ENCODE measurements around the gene ERVFRD-1. TPM values are rescaled to one million over a fixed set of nuclear protein-coding genes. Genes with fewer than 3 reads are reported as not detected.
A peak's percentile ranks its signal among the peaks of the same experiment; 100 is the strongest.

Gene ERVFRD-1
- total and polyA plus RNA-seq, 2 of the 13 experiments (the other 11 are each of a cell fraction or from before 2014, with no cell fraction given), result not detected

DNA sequence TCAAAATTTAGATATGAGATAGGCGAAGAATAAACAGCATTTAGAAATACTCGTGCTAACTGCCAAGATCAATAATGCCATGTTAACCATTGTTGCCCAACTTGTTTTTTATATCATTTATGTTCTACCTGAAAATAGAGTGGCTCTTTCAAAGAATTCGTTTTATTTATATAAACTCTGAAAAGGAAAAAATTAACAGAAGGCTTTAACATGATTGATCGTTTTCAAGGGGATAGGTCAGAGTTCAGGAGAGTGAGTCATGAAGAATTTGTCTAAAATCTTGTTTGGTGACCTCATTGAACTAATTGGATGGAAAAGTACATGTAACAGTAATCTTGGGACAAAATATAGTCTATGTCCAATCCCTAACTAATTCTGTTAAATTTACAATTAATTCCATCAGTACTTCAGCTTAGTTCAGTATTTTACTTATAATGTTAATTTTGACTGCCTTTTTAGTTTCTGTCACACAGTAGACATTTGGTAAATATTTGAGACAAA, 56.3 kb downstream of the ERVFRD-1 start (continued):
- TF ChIP-seq PBX3 (CRISPR knock-in tag; IDR thresholded peaks at IDR 0.05; ENCODE audit: borderline replicate concordance) (no peak), NFE2L2 (IDR thresholded peaks at IDR 0.05; ENCODE audit: low read length) (no peak), ZNF407 (CRISPR knock-in tag; IDR thresholded peaks at IDR 0.05; ENCODE audit: not compliant biosample characterization) (no peak), NR2F6 (IDR thresholded peaks at IDR 0.05) (peak; percentile 96), NR2F6 (CRISPR knock-in tag; IDR thresholded peaks at IDR 0.05) (peak; percentile 93), ZNF639 (CRISPR knock-in tag; conservative IDR thresholded peaks at IDR 0.05) (no peak), ZFP37 (CRISPR knock-in tag; IDR thresholded peaks at IDR 0.05; ENCODE audit: borderline replicate concordance) (no peak)
- TF ChIP-seq, protein P1, sequence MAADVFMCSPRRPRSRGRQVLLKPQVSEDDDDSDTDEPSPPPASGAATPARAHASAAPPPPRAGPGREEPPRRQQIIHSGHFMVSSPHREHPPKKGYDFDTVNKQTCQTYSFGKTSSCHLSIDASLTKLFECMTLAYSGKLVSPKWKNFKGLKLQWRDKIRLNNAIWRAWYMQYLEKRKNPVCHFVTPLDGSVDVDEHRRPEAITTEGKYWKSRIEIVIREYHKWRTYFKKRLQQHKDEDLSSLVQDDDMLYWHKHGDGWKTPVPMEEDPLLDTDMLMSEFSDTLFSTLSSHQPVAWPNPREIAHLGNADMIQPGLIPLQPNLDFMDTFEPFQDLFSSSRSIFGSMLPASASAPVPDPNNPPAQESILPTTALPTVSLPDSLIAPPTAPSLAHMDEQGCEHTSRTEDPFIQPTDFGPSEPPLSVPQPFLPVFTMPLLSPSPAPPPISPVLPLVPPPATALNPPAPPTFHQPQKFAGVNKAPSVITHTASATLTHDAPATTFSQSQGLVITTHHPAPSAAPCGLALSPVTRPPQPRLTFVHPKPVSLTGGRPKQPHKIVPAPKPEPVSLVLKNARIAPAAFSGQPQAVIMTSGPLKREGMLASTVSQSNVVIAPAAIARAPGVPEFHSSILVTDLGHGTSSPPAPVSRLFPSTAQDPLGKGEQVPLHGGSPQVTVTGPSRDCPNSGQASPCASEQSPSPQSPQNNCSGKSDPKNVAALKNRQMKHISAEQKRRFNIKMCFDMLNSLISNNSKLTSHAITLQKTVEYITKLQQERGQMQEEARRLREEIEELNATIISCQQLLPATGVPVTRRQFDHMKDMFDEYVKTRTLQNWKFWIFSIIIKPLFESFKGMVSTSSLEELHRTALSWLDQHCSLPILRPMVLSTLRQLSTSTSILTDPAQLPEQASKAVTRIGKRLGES (CRISPR knock-in tag; IDR thresholded peaks at IDR 0.05; ENCODE audit: borderline replicate concordance), result no peak
- TF ChIP-seq, protein P2, sequence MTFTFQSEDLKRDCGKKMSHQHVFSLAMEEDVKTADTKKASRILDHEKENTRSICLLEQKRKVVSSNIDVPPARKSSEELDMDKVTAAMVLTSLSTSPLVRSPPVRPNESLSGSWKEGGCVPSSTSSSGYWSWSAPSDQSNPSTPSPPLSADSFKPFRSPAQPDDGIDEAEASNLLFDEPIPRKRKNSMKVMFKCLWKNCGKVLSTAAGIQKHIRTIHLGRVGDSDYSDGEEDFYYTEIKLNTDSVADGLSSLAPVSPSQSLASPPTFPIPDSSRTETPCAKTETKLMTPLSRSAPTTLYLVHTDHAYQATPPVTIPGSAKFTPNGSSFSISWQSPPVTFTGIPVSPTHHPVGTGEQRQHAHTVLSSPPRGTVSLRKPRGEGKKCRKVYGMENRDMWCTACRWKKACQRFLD (CRISPR knock-in tag; IDR thresholded peaks at IDR 0.05; ENCODE audit: borderline replicate concordance), result no peak
- TF ChIP-seq, protein P3, sequence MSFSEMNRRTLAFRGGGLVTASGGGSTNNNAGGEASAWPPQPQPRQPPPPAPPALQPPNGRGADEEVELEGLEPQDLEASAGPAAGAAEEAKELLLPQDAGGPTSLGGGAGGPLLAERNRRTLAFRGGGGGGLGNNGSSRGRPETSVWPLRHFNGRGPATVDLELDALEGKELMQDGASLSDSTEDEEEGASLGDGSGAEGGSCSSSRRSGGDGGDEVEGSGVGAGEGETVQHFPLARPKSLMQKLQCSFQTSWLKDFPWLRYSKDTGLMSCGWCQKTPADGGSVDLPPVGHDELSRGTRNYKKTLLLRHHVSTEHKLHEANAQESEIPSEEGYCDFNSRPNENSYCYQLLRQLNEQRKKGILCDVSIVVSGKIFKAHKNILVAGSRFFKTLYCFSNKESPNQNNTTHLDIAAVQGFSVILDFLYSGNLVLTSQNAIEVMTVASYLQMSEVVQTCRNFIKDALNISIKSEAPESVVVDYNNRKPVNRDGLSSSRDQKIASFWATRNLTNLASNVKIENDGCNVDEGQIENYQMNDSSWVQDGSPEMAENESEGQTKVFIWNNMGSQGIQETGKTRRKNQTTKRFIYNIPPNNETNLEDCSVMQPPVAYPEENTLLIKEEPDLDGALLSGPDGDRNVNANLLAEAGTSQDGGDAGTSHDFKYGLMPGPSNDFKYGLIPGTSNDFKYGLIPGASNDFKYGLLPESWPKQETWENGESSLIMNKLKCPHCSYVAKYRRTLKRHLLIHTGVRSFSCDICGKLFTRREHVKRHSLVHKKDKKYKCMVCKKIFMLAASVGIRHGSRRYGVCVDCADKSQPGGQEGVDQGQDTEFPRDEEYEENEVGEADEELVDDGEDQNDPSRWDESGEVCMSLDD (CRISPR knock-in tag; IDR thresholded peaks at IDR 0.05; ENCODE audit: borderline replicate concordance), result no peak

Data from HepG2 (cell line).